GM06990 (cell line): ENCODE measurements around the gene NFATC2.
A peak's percentile ranks its signal among the peaks of the same experiment; 100 is the strongest.

ENCODE experiments used
- DNase-seq: peaks from one replicate; pipeline ENCODE4 v3.0.0-alpha.2; 2011; ENCODE audit not compliant: insufficient read length; ENCODE audit errors: extremely low read depth
- H3K27me3 ChIP-seq: replicated peaks from 2 replicates; pipeline ENCODE4 v1.6.0; 2011; ENCODE audit warnings: low read length; ENCODE audit not compliant: control insufficient read depth, insufficient read depth
- H3K36me3 ChIP-seq: 2 replicates; pipeline ENCODE4 v1.5.1; 2011; ENCODE audit warnings: low read length; ENCODE audit not compliant: control insufficient read depth, insufficient read depth
- H3K4me3 ChIP-seq: replicated peaks from 2 replicates; pipeline ENCODE4 v1.5.1; 2011; ENCODE audit warnings: low read depth, mild to moderate bottlenecking, control low read depth, low read length
- CTCF ChIP-seq: IDR thresholded peaks from 2 replicates; pipeline ENCODE4 v1.5.1; 2011; ENCODE audit warnings: low read length, control low read depth, mild to moderate bottlenecking, inconsistent platforms; ENCODE audit not compliant: insufficient read depth, poor library complexity, severe bottlenecking

Gene NFATC2

GRCh38 chr20:51410586-51411325 is 131.8 kb downstream of the NFATC2 start:
- no peak for TF ChIP-seq CTCF
- H3K36me3 ChIP-seq: peaks cover 7% of the 10 kb centered on the region; the same call in 1 of the 2 replicates
- H3K27me3 ChIP-seq: no peaks in the 10 kb centered on the region
- H3K4me3 ChIP-seq: no peak overlapping the region
- DNase-seq: no peak

DNA sequence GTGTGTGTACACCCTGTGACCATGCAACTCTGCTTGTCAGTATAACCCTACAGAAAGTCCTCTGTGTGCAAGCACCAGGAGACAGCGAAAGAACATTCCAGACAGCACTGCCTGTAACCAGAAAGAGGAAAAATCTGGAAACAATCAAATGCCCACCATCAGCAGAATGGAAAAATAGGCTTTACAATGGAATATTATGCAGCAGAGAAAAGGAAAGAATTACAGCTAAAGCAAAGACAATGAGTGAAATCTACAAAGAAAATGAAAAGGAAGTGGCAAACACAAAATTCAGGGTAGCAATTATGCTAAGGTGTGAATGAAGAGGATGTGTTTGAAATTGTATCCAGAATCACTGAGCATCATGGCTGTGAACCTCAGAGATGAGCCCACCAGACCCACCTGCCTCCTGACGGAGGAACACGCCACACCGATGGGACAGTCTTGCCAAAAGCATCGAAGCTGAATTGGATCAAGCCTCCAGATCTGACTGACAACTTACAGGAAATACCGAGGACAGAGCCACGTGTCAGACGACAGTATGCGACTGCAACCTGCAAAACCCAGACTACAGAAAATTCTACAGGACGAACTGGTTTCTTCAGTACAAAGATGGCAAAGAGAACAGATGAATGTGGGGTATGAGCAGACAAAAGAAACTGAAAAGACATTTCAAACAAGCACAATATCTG is 133.2 kb downstream of the NFATC2 start:
- H3K4me3 ChIP-seq: no peak overlapping the region
- H3K36me3 ChIP-seq: peaks cover 7% of the 10 kb centered on the region; the same call in 1 of the 2 replicates
- DNase-seq: no peak
- no peak for TF ChIP-seq CTCF
- H3K27me3 ChIP-seq: no peaks in the 10 kb centered on the region

GRCh38 chr20:51404297-51405060 is 138.0 kb downstream of the NFATC2 start:
- H3K27me3 ChIP-seq: no peaks in the 10 kb centered on the region
- peak; percentile 89 for DNase-seq
- peaks cover 6% of the 10 kb centered on the region; the same call in 1 of the 2 replicates for H3K36me3 ChIP-seq
- no peak overlapping the region for H3K4me3 ChIP-seq
- no peak for TF ChIP-seq CTCF

GRCh38 chr20:51403466-51404220 is 138.9 kb downstream of the NFATC2 start:
- peaks cover 2% of the 10 kb centered on the region; the same call in 1 of the 2 replicates for H3K36me3 ChIP-seq
- DNase-seq: no peak
- no peak overlapping the region for H3K4me3 ChIP-seq

More at GRCh38 chr20:51403466-51404220, 138.9 kb downstream of the NFATC2 start:
- no peaks in the 10 kb centered on the region for H3K27me3 ChIP-seq
- no peak for TF ChIP-seq CTCF
